NCI-H2107 (cell line): Measurements from ENCODE around the gene CDH13.

Source experiments
- DNase-seq: peaks from one replicate; lab custom pipeline; 2025; lab: John Stamatoyannopoulos, UW

The CDH13 gene

GRCh38 chr16:83117810-83118209, 491.0 kb downstream of the CDH13 start:
- DNase-seq: no peak

GRCh38 chr16:83118365-83118764, 491.6 kb downstream of the CDH13 start:
- DNase-seq: no peak

- no peak for DNase-seq
These were observed 499.3 kb downstream of the CDH13 start for GRCh38 chr16:83125999-83126568.

- DNase-seq: no peak
These were observed 501.3 kb downstream of the CDH13 start for GRCh38 chr16:83128041-83128440.

GRCh38 chr16:83130039-83130438, 503.3 kb downstream of the CDH13 start:
- no peak for DNase-seq

- DNase-seq: no peak
These were observed 507.9 kb downstream of the CDH13 start for GRCh38 chr16:83134638-83135037.

- DNase-seq: no peak
These were observed 509.6 kb downstream of the CDH13 start for GRCh38 chr16:83136419-83136818.

GRCh38 chr16:83136924-83137323, 510.2 kb downstream of the CDH13 start:
- no peak for DNase-seq

GRCh38 chr16:83137326-83137781, 510.6 kb downstream of the CDH13 start:
- DNase-seq: no peak

GRCh38 chr16:83137894-83138293, 511.1 kb downstream of the CDH13 start:
- DNase-seq: no peak

- no peak for DNase-seq
These were observed 511.7 kb downstream of the CDH13 start for GRCh38 chr16:83138512-83138911.

- no peak for DNase-seq
These were observed 512.4 kb downstream of the CDH13 start for GRCh38 chr16:83138976-83139690.

- DNase-seq: no peak
These were observed 517.0 kb downstream of the CDH13 start for GRCh38 chr16:83143788-83144187.

GRCh38 chr16:83145297-83145696, 518.5 kb downstream of the CDH13 start:
- no peak for DNase-seq

- DNase-seq: no peak
These were observed 520.5 kb downstream of the CDH13 start for GRCh38 chr16:83147244-83147643.

GRCh38 chr16:83158320-83158957, 531.7 kb downstream of the CDH13 start:
- no peak for DNase-seq

GRCh38 chr16:83159049-83159448, 532.3 kb downstream of the CDH13 start:
- DNase-seq: no peak

- DNase-seq: no peak
These were observed 533.7 kb downstream of the CDH13 start for GRCh38 chr16:83160287-83161020.

GRCh38 chr16:83162791-83163190, 536.0 kb downstream of the CDH13 start:
- no peak for DNase-seq

GRCh38 chr16:83164816-83165215, 538.0 kb downstream of the CDH13 start:
- no peak for DNase-seq

GRCh38 chr16:83171396-83171795, 544.6 kb downstream of the CDH13 start:
- no peak for DNase-seq

- no peak for DNase-seq
These were observed 547.9 kb downstream of the CDH13 start for GRCh38 chr16:83174671-83175070.

- DNase-seq: no peak
These were observed 550.0 kb downstream of the CDH13 start for GRCh38 chr16:83176802-83177201.
